Measurements from ENCODE around the gene ST7.

ST7 gene

GRCh38 chr7:117148971-117149370 lies 195.7 kb downstream of the ST7 start:
- no peak overlapping the region for H3K4me3 ChIP-seq
- H3K27ac ChIP-seq, result no peak overlapping the region
- no peak for TF ChIP-seq CTCF (IDR thresholded peaks at IDR 0.05)
- no peak for DNase-seq (ENCODE audit: low spot score)

- Histone ChIP-seq H3K4me3 (no peak overlapping the region), H3K27ac (no peak overlapping the region)
- no peak for DNase-seq (ENCODE audit: low spot score)
- TF ChIP-seq CTCF (IDR thresholded peaks at IDR 0.05), result no peak
Measured at GRCh38 chr7:117149692-117150091, 196.4 kb downstream of the ST7 start.

- Histone ChIP-seq H3K4me3 (no peak overlapping the region), H3K27ac (no peak overlapping the region)
- DNase-seq (ENCODE audit: low spot score), result no peak
- TF ChIP-seq CTCF (IDR thresholded peaks at IDR 0.05), result no peak
Measured at GRCh38 chr7:117152213-117153007, 199.1 kb downstream of the ST7 start.

- no peak for TF ChIP-seq CTCF (IDR thresholded peaks at IDR 0.05)
- DNase-seq (ENCODE audit: low spot score), result no peak
- Histone ChIP-seq H3K27ac (no peak overlapping the region), H3K4me3 (no peak overlapping the region)
Measured at GRCh38 chr7:117153016-117153545, 199.8 kb downstream of the ST7 start.

GRCh38 chr7:117154721-117155120 lies 201.4 kb downstream of the ST7 start:
- Histone ChIP-seq H3K27ac (no peak overlapping the region), H3K4me3 (no peak overlapping the region)
- TF ChIP-seq CTCF (IDR thresholded peaks at IDR 0.05), result no peak
- DNase-seq (ENCODE audit: low spot score), result no peak

GRCh38 chr7:117155694-117156093 lies 202.4 kb downstream of the ST7 start:
- Histone ChIP-seq H3K4me3 (no peak overlapping the region), H3K27ac (peak overlapping the region in 1 of 2 donors; percentile 15)
- DNase-seq (ENCODE audit: low spot score), result no peak
- TF ChIP-seq CTCF (IDR thresholded peaks at IDR 0.05), result no peak
